A673 (cell line): ENCODE measurements around the gene CXCL12.

Source experiments
- CTCF ChIP-seq: fragments of 300-800, 200-600 bp; sonication (generic); conservative IDR thresholded peaks from 2 replicates; pipeline ENCODE4 v1.5.1; 2017; ENCODE audit warnings: low read depth, mild to moderate bottlenecking, antibody characterized with exemption, low read length, moderate library complexity, mixed read lengths
- EZH2 ChIP-seq: fragments of 200-600 bp; sonication (generic); IDR thresholded peaks from 2 replicates; pipeline ENCODE4 v1.6.1; 2017; ENCODE audit warnings: borderline replicate concordance, low read depth, mild to moderate bottlenecking, mixed read lengths, antibody characterized with exemption, low read length; ENCODE audit not compliant: poor library complexity, severe bottlenecking

- TF ChIP-seq CTCF: 0 out of 2 replicates have a peak, but pooled peaks have one; percentile 17
- TF ChIP-seq EZH2: no peak
These were observed 14.1 kb downstream of the CXCL12 start for GRCh38 chr10:44370731-44371248.
